Measurements from ENCODE around the gene RBM8A.

DNA sequence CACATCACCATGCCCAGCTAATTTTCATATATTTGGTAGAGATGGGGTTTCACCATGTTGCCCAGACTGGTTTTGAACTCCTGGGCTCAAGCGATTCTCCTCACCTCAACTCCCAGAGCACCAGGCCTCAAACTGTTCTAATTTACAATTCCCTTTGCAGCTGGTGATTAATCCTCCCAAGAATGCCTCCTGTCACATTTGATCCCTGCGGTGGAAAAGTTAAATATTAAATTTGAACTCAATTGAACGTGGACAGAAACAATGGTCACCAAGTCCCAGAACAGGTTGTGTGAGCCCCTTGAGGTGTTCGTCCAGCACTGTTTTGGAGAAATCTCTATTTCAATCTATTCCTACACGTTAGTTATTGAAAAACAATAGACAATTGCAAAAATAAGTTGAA, 39.7 kb downstream of the RBM8A start:
- TF ChIP-seq ZNF223 (tag by site-specific recombination; IDR thresholded peaks at IDR 0.05) = no peak
- TF ChIP-seq ZNF529 (tag by site-specific recombination; IDR thresholded peaks at IDR 0.05; ENCODE audit: insufficient replicate concordance) = no peak
- no peak for TF ChIP-seq MYNN (tag by site-specific recombination; IDR thresholded peaks at IDR 0.05; ENCODE audit: borderline replicate concordance)
- no peak for TF ChIP-seq MEIS1 (CRISPR knock-in tag; IDR thresholded peaks at IDR 0.05; ENCODE audit: borderline replicate concordance)
- TF ChIP-seq, protein P1, sequence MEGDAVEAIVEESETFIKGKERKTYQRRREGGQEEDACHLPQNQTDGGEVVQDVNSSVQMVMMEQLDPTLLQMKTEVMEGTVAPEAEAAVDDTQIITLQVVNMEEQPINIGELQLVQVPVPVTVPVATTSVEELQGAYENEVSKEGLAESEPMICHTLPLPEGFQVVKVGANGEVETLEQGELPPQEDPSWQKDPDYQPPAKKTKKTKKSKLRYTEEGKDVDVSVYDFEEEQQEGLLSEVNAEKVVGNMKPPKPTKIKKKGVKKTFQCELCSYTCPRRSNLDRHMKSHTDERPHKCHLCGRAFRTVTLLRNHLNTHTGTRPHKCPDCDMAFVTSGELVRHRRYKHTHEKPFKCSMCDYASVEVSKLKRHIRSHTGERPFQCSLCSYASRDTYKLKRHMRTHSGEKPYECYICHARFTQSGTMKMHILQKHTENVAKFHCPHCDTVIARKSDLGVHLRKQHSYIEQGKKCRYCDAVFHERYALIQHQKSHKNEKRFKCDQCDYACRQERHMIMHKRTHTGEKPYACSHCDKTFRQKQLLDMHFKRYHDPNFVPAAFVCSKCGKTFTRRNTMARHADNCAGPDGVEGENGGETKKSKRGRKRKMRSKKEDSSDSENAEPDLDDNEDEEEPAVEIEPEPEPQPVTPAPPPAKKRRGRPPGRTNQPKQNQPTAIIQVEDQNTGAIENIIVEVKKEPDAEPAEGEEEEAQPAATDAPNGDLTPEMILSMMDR (tag by site-specific recombination; IDR thresholded peaks at IDR 0.05) = no peak
- TF ChIP-seq YY1 (tag by site-specific recombination; IDR thresholded peaks at IDR 0.05) = no peak
- no peak for TF ChIP-seq ZNF366 (tag by site-specific recombination; conservative IDR thresholded peaks at IDR 0.05)
- TF ChIP-seq ZBTB1 (tag by site-specific recombination; IDR thresholded peaks at IDR 0.05) = no peak
- no peak for TF ChIP-seq WT1 (tag by site-specific recombination; IDR thresholded peaks at IDR 0.05)
